HFFc6 (cell line): ENCODE measurements around the gene KCNQ2. TPM values are rescaled to one million over a fixed set of nuclear protein-coding genes. Genes with fewer than 3 reads are reported as not detected.
"Not testable (repeated sequence)": the region's sequence is repeated elsewhere in the genome, so short reads cannot be mapped to it uniquely, and the experiment has no call there.

Experiments used
- DNase-seq: peaks from one replicate; pipeline ENCODE4 v3.0.0-alpha.2; 2018
- H3K27ac Mint-ChIP-seq: 2 replicates; pipeline ENCODE4 v1.8.0; 2020; ENCODE audit warnings: mild to moderate bottlenecking, mixed read lengths
- H3K27me3 Mint-ChIP-seq: 2 replicates; pipeline ENCODE4 v1.8.0; 2021; ENCODE audit warnings: mild to moderate bottlenecking, moderate library complexity, mixed read lengths; ENCODE audit not compliant: insufficient read depth
- H3K36me3 Mint-ChIP-seq: 2 replicates; pipeline ENCODE4 v1.8.0; 2021; ENCODE audit warnings: low read depth, mixed read lengths
- H3K4me1 Mint-ChIP-seq: 2 replicates; pipeline ENCODE4 v1.8.0; 2020; ENCODE audit warnings: low read depth, mixed read lengths
- H3K4me3 Mint-ChIP-seq: 2 replicates; pipeline ENCODE4 v1.8.0; 2020; ENCODE audit warnings: mild to moderate bottlenecking, moderate library complexity, mixed read lengths
- H3K9me3 Mint-ChIP-seq: 2 replicates; pipeline ENCODE4 v1.8.0; 2020; ENCODE audit warnings: mild to moderate bottlenecking, mixed read lengths
- total RNA-seq, 6 experiments: library from RNA; stranded (reverse); fragmentation: NEBNext Ultra II Directional; extraction: Animal tissue kit (Norgen Biotek cat#: 25700); gene quantifications; 2 replicates in 1 of 6; 3 replicates in 5 of 6; pipeline ENCODE4 v1.2.3, GENCODE V29; 2021
- TF ChIP-seq, protein P1 (sequence below): fragments of 200-600 bp; sonication (generic); IDR thresholded peaks from 2 replicates; pipeline ENCODE4 v1.5.0; 2021; ENCODE audit warnings: antibody characterized with exemption, mild to moderate bottlenecking

Gene KCNQ2
- total RNA-seq, 6 experiments from 2014 or later: not detected

GRCh38 chr20:63382551-63383300, 89.7 kb downstream of the KCNQ2 start:
- TF ChIP-seq, protein P1, sequence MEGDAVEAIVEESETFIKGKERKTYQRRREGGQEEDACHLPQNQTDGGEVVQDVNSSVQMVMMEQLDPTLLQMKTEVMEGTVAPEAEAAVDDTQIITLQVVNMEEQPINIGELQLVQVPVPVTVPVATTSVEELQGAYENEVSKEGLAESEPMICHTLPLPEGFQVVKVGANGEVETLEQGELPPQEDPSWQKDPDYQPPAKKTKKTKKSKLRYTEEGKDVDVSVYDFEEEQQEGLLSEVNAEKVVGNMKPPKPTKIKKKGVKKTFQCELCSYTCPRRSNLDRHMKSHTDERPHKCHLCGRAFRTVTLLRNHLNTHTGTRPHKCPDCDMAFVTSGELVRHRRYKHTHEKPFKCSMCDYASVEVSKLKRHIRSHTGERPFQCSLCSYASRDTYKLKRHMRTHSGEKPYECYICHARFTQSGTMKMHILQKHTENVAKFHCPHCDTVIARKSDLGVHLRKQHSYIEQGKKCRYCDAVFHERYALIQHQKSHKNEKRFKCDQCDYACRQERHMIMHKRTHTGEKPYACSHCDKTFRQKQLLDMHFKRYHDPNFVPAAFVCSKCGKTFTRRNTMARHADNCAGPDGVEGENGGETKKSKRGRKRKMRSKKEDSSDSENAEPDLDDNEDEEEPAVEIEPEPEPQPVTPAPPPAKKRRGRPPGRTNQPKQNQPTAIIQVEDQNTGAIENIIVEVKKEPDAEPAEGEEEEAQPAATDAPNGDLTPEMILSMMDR: no peak
- H3K4me3 Mint-ChIP-seq: no peak overlapping the region
- H3K27me3 Mint-ChIP-seq: peaks cover 15% of the 10 kb centered on the region
- peaks cover 20% of the 10 kb centered on the region for H3K36me3 Mint-ChIP-seq
- H3K4me1 Mint-ChIP-seq: no peaks in the 10 kb centered on the region
- no peak for DNase-seq
- H3K9me3 Mint-ChIP-seq: peaks cover 31% of the 10 kb centered on the region
- H3K27ac Mint-ChIP-seq: no peak overlapping the region

- H3K4me3 Mint-ChIP-seq: no peak overlapping the region
- peaks cover 19% of the 10 kb centered on the region for H3K27me3 Mint-ChIP-seq
- DNase-seq: no peak
- peaks cover 17% of the 10 kb centered on the region for H3K36me3 Mint-ChIP-seq
- H3K27ac Mint-ChIP-seq: no peak overlapping the region
- TF ChIP-seq, protein P1: peak; percentile 95
- H3K9me3 Mint-ChIP-seq: peaks cover 24% of the 10 kb centered on the region
- H3K4me1 Mint-ChIP-seq: no peaks in the 10 kb centered on the region
Measured at GRCh38 chr20:63381781-63382431, 90.5 kb downstream of the KCNQ2 start.

- Mint-ChIP-seq H3K4me1 (no peaks in the 10 kb centered on the region), H3K36me3 (peaks cover 3% of the 10 kb centered on the region), H3K27ac (no peak overlapping the region), H3K4me3 (no peak overlapping the region), H3K27me3 (peaks cover 16% of the 10 kb centered on the region), H3K9me3 (peaks cover 9% of the 10 kb centered on the region)
- TF ChIP-seq, protein P1: no peak
- DNase-seq: no peak
Measured at GRCh38 chr20:63380346-63380870, 92.0 kb downstream of the KCNQ2 start.

GRCh38 chr20:63379872-63380271, 92.6 kb downstream of the KCNQ2 start:
- DNase-seq: peak; percentile 0
- H3K4me1 Mint-ChIP-seq, H3K36me3 Mint-ChIP-seq, H3K27ac Mint-ChIP-seq, H3K9me3 Mint-ChIP-seq, H3K4me3 Mint-ChIP-seq: not testable (repeated sequence)
- peaks cover 11% of the 10 kb centered on the region for H3K27me3 Mint-ChIP-seq

GRCh38 chr20:63379296-63379695, 93.2 kb downstream of the KCNQ2 start:
- TF ChIP-seq, protein P1: no peak
- H3K27me3 Mint-ChIP-seq: peaks cover 7% of the 10 kb centered on the region
- H3K36me3 Mint-ChIP-seq: no peaks in the 10 kb centered on the region

DNA sequence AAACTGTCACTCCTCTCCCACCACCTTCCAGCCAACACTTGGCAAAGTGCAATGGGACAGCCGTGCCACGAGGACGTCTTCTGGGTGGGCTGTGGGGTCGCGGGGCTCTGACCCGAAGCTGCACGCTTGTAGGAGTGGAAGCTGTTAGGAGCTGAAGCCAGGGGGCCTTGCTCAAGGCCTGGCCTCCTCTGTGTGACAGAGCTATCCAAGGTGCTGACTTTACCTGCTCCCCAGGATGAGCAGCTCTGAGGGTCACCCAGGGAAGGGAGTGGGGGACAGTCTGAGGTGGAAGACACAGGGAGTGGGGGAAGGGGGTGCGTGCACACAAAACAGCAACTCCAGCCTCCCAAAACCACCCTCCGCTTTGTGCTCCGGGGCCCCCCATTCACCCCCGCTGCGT, 93.8 kb downstream of the KCNQ2 start:
- Mint-ChIP-seq H3K9me3 (no peaks in the 10 kb centered on the region), H3K27me3 (peaks cover 8% of the 10 kb centered on the region), H3K36me3 (no peaks in the 10 kb centered on the region), H3K4me1 (no peaks in the 10 kb centered on the region), H3K27ac (no peak overlapping the region), H3K4me3 (no peak overlapping the region)
- TF ChIP-seq, protein P1: no peak
- no peak for DNase-seq

More at GRCh38 chr20:63379296-63379695, 93.2 kb downstream of the KCNQ2 start:
- Mint-ChIP-seq H3K4me3 (no peak overlapping the region), H3K4me1 (no peaks in the 10 kb centered on the region), H3K27ac (no peak overlapping the region), H3K9me3 (no peaks in the 10 kb centered on the region)
- no peak for DNase-seq
